Right lobe of liver (tissue), 4 donors: Measurements from ENCODE around the gene LRMDA.

Experiments
- POLR2A ChIP-seq: fragments of 450-650 bp; IDR thresholded peaks from one replicate; pipeline ENCODE4 v1.6.1; 2017; ENCODE audit warnings: antibody characterized with exemption, mild to moderate bottlenecking
- TF ChIP-seq, protein P1 (sequence below), 4 donors: fragments of 200-600 bp in 3 of 4; fragments of 450-650 bp in 1 of 4; IDR thresholded peaks; one replicate each; pipeline versions ENCODE4 v1.5.1 to v1.8.0; 2016 to 2022; ENCODE audit warnings: antibody characterized with exemption in 4 of 4, mild to moderate bottlenecking in 2 of 4
- donor health status: DM: no; HTN: no; CAD: no.
- donor health status: DM: no; HTN: no; CAD: no.
- donor health status: DM: no; HTN: yes; CAD: no.

DNA sequence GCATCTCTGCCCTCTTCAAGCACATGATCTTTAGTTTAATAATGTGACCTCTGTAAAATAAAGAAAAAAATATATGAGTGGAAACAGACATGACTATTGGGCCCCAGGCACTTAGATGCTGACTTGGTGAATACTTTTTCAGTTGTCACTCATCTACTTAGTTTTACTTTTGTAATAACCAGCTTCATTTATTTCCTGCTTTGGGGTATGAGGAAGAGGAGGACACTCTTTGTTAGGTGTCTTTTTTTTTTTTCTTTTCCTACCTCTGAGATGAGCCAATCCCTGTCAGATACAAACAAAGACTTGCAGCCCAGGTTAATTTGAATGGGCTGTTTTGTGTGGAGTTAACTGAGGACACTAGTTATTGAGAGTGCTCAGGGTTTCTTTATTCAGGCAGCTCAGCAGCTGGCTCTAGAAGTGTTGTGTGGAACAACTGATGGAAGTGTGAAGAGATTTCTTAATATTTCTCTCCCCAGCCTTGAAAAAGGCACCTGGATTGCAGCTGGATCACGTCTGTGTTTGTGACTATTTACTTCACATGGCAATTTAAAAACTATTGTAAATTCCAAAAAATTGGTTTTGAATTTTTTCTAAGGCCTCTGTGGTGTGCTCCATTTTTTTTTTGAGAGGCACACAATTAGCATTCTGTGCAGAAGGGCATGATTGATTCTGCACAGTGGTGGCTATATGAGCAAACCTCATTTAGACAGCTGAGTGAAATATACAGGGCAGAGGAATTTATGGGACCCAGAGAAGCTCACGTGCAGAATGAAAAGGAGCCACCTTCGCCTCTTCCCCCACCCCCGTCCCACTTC, 333.8 kb downstream of the LRMDA start:
- TF ChIP-seq, protein P1, sequence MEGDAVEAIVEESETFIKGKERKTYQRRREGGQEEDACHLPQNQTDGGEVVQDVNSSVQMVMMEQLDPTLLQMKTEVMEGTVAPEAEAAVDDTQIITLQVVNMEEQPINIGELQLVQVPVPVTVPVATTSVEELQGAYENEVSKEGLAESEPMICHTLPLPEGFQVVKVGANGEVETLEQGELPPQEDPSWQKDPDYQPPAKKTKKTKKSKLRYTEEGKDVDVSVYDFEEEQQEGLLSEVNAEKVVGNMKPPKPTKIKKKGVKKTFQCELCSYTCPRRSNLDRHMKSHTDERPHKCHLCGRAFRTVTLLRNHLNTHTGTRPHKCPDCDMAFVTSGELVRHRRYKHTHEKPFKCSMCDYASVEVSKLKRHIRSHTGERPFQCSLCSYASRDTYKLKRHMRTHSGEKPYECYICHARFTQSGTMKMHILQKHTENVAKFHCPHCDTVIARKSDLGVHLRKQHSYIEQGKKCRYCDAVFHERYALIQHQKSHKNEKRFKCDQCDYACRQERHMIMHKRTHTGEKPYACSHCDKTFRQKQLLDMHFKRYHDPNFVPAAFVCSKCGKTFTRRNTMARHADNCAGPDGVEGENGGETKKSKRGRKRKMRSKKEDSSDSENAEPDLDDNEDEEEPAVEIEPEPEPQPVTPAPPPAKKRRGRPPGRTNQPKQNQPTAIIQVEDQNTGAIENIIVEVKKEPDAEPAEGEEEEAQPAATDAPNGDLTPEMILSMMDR (IDR thresholded peaks at IDR 0.05) = no peak
- no peak for TF ChIP-seq POLR2A
